ENCODE measurements around the gene CCDC6.
"Not testable (repeated sequence)": the region's sequence is repeated elsewhere in the genome, so short reads cannot be mapped to it uniquely, and the experiment has no call there.

DNA sequence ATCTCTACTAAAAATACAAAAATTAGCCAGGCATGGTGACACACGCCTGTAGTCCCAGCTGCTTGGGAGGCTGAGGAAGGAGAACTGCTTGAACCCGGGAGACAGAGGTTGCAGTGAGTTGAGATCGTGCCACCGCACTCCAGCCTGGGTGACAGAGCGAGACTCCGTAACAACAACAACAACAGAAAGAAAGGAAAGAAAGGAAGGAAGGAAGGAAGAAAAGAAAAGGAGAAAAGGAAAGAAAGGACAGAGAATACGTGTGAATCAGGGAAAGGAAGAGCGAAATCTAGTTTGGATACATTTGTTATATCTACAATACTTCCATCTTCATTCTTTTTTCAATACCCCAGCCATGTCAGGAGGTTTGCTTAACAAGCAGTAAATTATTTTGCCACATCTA is 21.5 kb downstream of the CCDC6 start:
- not testable (repeated sequence) for TF ChIP-seq RFX5 (IDR thresholded peaks at IDR 0.05; ENCODE audit: borderline replicate concordance, low read depth, low read length); RXRA (IDR thresholded peaks at IDR 0.05; ENCODE audit: insufficient read depth, low read depth, low read length)

Data from H1 (cell line).